GM12875 (cell line): ENCODE results near the gene KLHL28.

Experiments used
- H3K4me3 ChIP-seq: one replicate; pipeline ENCODE4 v1.5.1; 2011; ENCODE audit warnings: low read depth, low read length, control low read depth
- CTCF ChIP-seq: IDR thresholded peaks from 2 replicates; pipeline ENCODE4 v1.5.1; 2011; ENCODE audit warnings: low read depth, mild to moderate bottlenecking, control low read depth, inconsistent platforms, low read length, moderate library complexity, borderline replicate concordance; ENCODE audit not compliant: insufficient read depth

The KLHL28 gene

GRCh38 chr14:44988694-44989093, 26.9 kb upstream of the KLHL28 start:
- no peak for TF ChIP-seq CTCF
- H3K4me3 ChIP-seq, result no peak overlapping the region

- TF ChIP-seq CTCF, result no peak
- H3K4me3 ChIP-seq, result no peak overlapping the region
Observed at GRCh38 chr14:44982594-44982993, 20.8 kb upstream of the KLHL28 start.

GRCh38 chr14:44981198-44981597, 19.5 kb upstream of the KLHL28 start:
- H3K4me3 ChIP-seq, result no peak overlapping the region
- TF ChIP-seq CTCF, result no peak

- no peak for TF ChIP-seq CTCF
- H3K4me3 ChIP-seq, result no peak overlapping the region
Observed at GRCh38 chr14:44979740-44980356, 18.1 kb upstream of the KLHL28 start.

GRCh38 chr14:44979273-44979672, 17.5 kb upstream of the KLHL28 start:
- no peak overlapping the region for H3K4me3 ChIP-seq
- no peak for TF ChIP-seq CTCF

GRCh38 chr14:44971459-44971858, 9.7 kb upstream of the KLHL28 start:
- TF ChIP-seq CTCF, result no peak
- no peak overlapping the region for H3K4me3 ChIP-seq

- H3K4me3 ChIP-seq, result no peak overlapping the region
- TF ChIP-seq CTCF, result no peak
Observed at GRCh38 chr14:44970907-44971306, 9.2 kb upstream of the KLHL28 start.
